HCT116 (cell line): ENCODE measurements around the gene TMEM208.

Experiments used
- CTCF ChIP-seq, 3 experiments: fragments of 200-600 bp in 1 of 3; sonication (generic) in 1 of 3; IDR thresholded peaks in 2 of 3; conservative IDR thresholded peaks in 1 of 3; 2 replicates each; pipeline ENCODE4 v1.5.1; 2012 to 2017; ENCODE audit warnings: low read depth in 2 of 3, low read length in 2 of 3, antibody characterized with exemption in 1 of 3, borderline replicate concordance in 1 of 3, control low read depth in 1 of 3, mild to moderate bottlenecking in 1 of 3, mixed read lengths in 1 of 3, mixed run types in 1 of 3, moderate library complexity in 1 of 3; ENCODE audit not compliant: insufficient read depth in 1 of 3
- EZH2phosphoT487 ChIP-seq: fragments of 200-600 bp; IDR thresholded peaks from 2 replicates; pipeline ENCODE4 v1.6.1; 2018; ENCODE audit warnings: antibody characterized with exemption, borderline replicate concordance
- JUND ChIP-seq: IDR thresholded peaks from 2 replicates; pipeline ENCODE4 v1.6.1; 2012
- MAX ChIP-seq: IDR thresholded peaks from 2 replicates; pipeline ENCODE4 v1.6.1; 2012
- RAD21 ChIP-seq: IDR thresholded peaks from 2 replicates; pipeline ENCODE4 v1.6.1; 2012; ENCODE audit warnings: low read depth, mild to moderate bottlenecking
- TCF7L2 ChIP-seq: IDR thresholded peaks from 2 replicates; pipeline ENCODE4 v1.7.0; 2011; ENCODE audit warnings: borderline replicate concordance, inconsistent platforms; ENCODE audit not compliant: insufficient read depth, insufficient read length; ENCODE audit errors: extremely low read depth
- YY1 ChIP-seq: IDR thresholded peaks from 2 replicates; pipeline ENCODE4 v1.6.1; 2011; ENCODE audit warnings: low read length, low read depth, moderate library complexity, mild to moderate bottlenecking; ENCODE audit not compliant: insufficient replicate concordance; ENCODE audit errors: extremely low read depth

GRCh38 chr16:67234180-67234597, 7.3 kb downstream of the TMEM208 start:
- TF ChIP-seq CTCF (IDR thresholded peaks at IDR 0.05 in 2 of 3, conservative IDR thresholded peaks at IDR 0.05 in 1 of 3; ENCODE audit: borderline replicate concordance in 1 of 3, insufficient read depth in 1 of 3, low read depth in 2 of 3, low read length in 2 of 3) (no peak), EZH2phosphoT487 (no peak), RAD21 (no peak), TCF7L2 (no peak), JUND (no peak), YY1 (no peak), MAX (no peak)
